Large intestine (tissue), 3 donors: Measurements from ENCODE around the gene CXCL3. TPM values are rescaled to one million over a fixed set of nuclear protein-coding genes. Genes with fewer than 3 reads are reported as not detected.
A peak's percentile ranks its signal among the peaks of the same experiment; 100 is the strongest.

Experiments
- DNase-seq, 2 donors: peaks; one replicate each; pipeline versions ENCODE4 v3.0.0 to v3.0.0-alpha.2; 2013
- H3K27ac ChIP-seq: one replicate; pipeline ENCODE4 v1.5.1; 2013; ENCODE audit warnings: low read length
- H3K27me3 ChIP-seq: 2 replicates; pipeline ENCODE4 v1.6.1; 2013; ENCODE audit warnings: low read length; ENCODE audit not compliant: control insufficient read depth, insufficient read depth
- H3K36me3 ChIP-seq: 2 replicates; pipeline ENCODE4 v1.6.1; 2013; ENCODE audit warnings: low read length; ENCODE audit not compliant: control insufficient read depth, insufficient read depth
- H3K4me1 ChIP-seq: one replicate; pipeline ENCODE4 v1.6.1; 2013; ENCODE audit warnings: low read length; ENCODE audit not compliant: control insufficient read depth, insufficient read depth
- H3K4me3 ChIP-seq: one replicate; pipeline ENCODE4 v1.5.1; 2013; ENCODE audit warnings: low read length
- H3K9me3 ChIP-seq: one replicate; pipeline ENCODE4 v1.6.1; 2013; ENCODE audit warnings: mild to moderate bottlenecking, low read depth, low read length, moderate library complexity; ENCODE audit not compliant: control insufficient read depth
- WGBS: methylation state at CpG from one replicate; pipeline ENCODE4 v1.1.5; 2013; ENCODE audit warnings: low lambda C conversion rate; ENCODE audit not compliant: insufficient coverage; 5-methylcytosine and 5-hydroxymethylcytosine counted together
- polyA plus RNA-seq: library from polyadenylated mRNA; unstranded; fragments of 120-200 nt; gene quantifications from one replicate; pipeline ENCODE4 v1.2.1, GENCODE V29; 2013

Gene CXCL3
- polyA plus RNA-seq, 1 donor: 1.4 TPM

DNA sequence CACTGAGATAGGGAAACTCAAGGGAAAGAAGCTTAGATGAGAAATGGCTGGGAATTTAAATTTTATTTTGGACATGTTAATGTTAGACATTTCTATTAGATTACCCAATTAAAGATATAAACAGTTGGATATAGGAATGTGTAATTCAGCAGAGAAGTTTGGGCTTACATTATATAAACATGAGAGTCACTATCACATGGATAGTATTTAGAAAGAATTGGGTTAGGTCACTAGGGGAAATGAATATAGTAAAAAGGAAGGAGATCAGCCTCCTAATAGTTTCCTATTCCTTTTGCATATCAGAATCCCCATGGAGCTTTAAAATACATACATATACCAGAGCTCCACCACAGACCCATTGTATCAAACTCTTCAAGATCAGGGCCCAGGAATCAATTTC, 20.4 kb downstream of the CXCL3 start:
- no peak overlapping the region for H3K4me3 ChIP-seq
- no peak overlapping the region for H3K27ac ChIP-seq
- no peaks in the 10 kb centered on the region for H3K4me1 ChIP-seq
- DNase-seq: no peak
- H3K9me3 ChIP-seq: no peaks in the 10 kb centered on the region
- H3K27me3 ChIP-seq: no peaks in the 10 kb centered on the region
- H3K36me3 ChIP-seq: no peaks in the 10 kb centered on the region

DNA sequence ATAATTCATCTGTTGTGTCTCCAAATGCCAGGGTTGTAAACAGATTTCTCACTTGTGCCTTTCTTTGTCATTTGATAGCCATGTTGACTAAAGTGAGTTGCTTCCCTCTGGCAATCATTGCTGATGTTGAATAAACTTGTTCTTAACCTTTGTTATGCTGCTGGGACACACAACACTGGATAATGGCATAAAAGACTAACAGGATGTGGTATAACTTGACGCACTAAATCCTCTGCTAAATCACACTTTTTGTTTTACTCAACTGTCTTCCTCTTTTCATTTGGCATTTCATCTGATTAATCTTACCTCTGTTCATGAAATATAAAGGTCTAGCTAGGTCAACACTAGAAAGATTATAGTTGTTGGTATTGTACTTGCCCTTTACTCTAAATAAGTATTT, 22.4 kb downstream of the CXCL3 start:
- no peaks in the 10 kb centered on the region for H3K4me1 ChIP-seq
- H3K27ac ChIP-seq: no peak overlapping the region
- H3K9me3 ChIP-seq: no peaks in the 10 kb centered on the region
- DNase-seq: no peak
- WGBS: no CpG with 5 or more reads among the region's 1 CpG
- no peaks in the 10 kb centered on the region for H3K27me3 ChIP-seq
- H3K36me3 ChIP-seq: no peaks in the 10 kb centered on the region
- H3K4me3 ChIP-seq: no peak overlapping the region

DNA sequence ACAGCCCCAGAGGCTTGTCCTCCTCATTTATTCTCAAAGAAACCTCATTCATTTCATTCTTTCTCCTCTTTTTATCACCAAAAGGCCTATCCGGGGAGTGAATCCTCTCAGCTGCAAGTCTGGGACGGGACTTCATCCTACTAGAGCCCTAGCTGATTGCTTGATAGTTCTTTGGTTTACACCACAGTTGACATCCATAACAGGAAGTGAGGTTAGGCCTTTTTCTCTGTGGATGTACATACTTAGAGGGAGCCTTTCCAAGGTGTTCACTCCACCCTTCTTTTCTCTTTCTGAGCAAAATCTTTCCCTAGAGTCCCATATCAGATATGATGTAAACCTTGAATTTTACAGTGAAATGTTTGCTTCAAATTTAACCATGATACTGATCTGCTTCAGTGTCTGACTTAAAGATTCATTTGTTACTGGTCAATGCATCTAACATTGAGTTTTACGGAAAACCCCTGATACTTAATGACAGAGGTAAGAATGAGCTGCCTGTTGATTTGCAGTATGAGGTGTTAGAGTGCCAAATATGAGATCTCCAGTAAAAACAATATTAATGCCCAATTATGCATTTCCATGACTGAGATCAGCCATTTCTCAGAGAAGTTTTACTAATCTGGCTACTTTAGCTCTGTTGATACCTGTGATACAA, 23.2 kb downstream of the CXCL3 start:
- DNase-seq: no peak
- H3K27ac ChIP-seq: no peak overlapping the region
- H3K9me3 ChIP-seq: no peaks in the 10 kb centered on the region
- H3K36me3 ChIP-seq: no peaks in the 10 kb centered on the region
- no peak overlapping the region for H3K4me3 ChIP-seq
- H3K27me3 ChIP-seq: no peaks in the 10 kb centered on the region
- WGBS: no CpG with 5 or more reads among the region's 3 CpGs
- no peaks in the 10 kb centered on the region for H3K4me1 ChIP-seq

DNA sequence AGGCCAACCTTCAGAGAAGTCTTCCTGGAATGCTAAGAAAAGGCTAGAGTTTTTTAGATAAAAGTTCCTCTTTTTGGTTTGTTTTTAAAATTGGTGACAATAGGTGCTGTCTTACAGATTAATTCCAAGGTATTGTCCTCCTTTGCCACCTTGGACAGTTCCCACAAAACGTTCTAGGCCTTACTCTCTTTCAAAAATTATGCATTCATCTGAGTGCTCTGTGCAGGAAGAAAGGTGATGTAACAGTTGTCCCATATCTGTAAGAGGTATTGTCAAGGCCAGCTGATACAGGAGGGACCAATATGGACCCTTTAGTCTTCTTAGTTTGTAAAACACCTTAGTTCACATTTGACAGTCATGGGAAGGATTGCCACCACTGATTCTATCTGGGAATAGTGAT, 24.2 kb downstream of the CXCL3 start:
- H3K4me1 ChIP-seq: no peaks in the 10 kb centered on the region
- no peaks in the 10 kb centered on the region for H3K27me3 ChIP-seq
- no peaks in the 10 kb centered on the region for H3K9me3 ChIP-seq
- WGBS: 40% methylated on average over 1 of the region's 1 CpG
- DNase-seq: no peak
- no peaks in the 10 kb centered on the region for H3K36me3 ChIP-seq
- no peak overlapping the region for H3K27ac ChIP-seq
- no peak overlapping the region for H3K4me3 ChIP-seq

DNA sequence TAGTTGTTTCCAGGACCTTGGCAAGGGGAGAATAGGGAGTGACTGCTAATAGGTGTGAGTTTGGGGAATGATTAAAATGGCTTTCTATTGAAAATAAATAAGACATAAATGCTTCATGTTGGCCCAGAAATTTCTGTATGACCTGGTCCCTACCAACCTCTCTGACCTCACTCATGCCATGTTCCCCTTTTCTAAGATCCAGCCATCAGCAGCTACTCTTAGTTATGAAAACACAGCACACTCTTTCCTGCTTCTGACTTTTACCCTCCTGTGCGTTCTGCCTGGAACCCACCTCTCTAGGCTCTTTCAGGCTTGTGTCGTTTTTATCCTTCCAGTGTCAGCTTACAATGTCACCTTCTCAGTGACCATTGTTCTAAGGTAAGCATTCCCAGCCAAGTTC, 25.2 kb downstream of the CXCL3 start:
- no peak overlapping the region for H3K27ac ChIP-seq
- DNase-seq: no peak
- H3K4me3 ChIP-seq: no peak overlapping the region
- no peaks in the 10 kb centered on the region for H3K4me1 ChIP-seq
- no peaks in the 10 kb centered on the region for H3K27me3 ChIP-seq
- H3K9me3 ChIP-seq: no peaks in the 10 kb centered on the region
- 67% methylated on average over 2 of the region's 2 CpGs for WGBS
- no peaks in the 10 kb centered on the region for H3K36me3 ChIP-seq

DNA sequence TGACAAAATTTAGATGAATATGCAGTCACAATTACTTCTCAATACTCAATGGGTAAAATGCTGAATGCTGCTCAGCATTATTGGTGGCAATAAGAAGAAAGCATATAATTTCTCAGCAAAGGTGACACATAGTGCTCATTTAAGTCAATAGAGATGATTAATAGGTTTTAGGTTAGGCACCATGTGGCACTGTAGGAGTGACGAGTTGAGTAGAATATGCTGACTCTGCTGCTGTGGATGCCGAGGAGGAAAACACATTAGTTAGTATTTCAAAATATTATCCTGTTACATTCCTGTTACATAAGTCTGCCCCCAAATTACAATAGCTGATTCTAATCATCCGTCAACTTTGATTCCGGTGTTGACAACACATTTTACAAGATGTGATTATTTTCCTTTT, 26.4 kb downstream of the CXCL3 start:
- Histone ChIP-seq H3K27ac (no peak overlapping the region), H3K36me3 (no peaks in the 10 kb centered on the region), H3K4me3 (no peak overlapping the region), H3K4me1 (no peaks in the 10 kb centered on the region), H3K27me3 (no peaks in the 10 kb centered on the region), H3K9me3 (no peaks in the 10 kb centered on the region)
- no peak for DNase-seq
- no CpG with 5 or more reads among the region's 4 CpGs for WGBS

DNA sequence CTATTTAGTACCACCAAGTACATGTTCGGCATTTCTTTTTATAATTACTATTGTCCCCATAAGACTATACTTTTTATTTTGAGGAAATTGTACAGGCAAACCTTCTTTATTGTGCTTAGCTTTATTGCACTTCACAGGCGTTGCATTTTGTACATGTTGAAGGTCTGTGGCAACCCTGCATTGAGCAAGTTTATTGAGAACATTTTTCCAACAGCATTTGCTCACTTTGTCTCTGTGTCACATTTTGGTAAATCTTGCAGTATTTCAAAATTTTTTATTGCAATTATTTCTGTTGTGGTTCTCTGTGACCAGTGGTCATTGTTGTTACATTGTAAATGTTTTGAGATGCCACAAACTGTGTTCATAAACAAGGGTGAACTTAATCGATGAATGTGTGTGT, 29.2 kb downstream of the CXCL3 start:
- Histone ChIP-seq H3K27ac (no peak overlapping the region), H3K36me3 (no peaks in the 10 kb centered on the region)

DNA sequence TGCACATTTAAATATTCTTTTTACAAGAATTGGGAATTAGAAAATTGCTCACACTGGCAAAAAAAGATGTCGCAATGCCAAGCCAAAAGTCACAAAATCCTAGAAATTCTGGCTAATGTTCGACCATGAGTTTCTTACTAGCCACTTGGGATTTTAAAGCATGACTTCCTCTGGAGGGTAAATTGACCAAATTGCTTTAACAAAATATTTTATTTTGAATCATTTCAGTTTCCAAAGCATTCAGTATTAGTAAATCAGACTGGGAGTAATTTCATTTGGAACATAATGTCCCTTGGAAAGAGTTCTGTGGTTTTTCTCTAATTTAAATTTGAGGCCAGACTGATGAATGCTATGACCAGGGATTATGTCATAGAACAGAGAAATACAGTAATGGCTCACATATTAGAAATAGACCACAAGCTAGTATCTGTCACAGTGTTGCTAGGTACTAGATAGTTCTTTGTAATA, 32.4 kb downstream of the CXCL3 start:
- H3K4me1 ChIP-seq: peaks cover 18% of the 10 kb centered on the region
- no peaks in the 10 kb centered on the region for H3K27me3 ChIP-seq
- H3K9me3 ChIP-seq: no peaks in the 10 kb centered on the region
- no peak overlapping the region for H3K4me3 ChIP-seq
- WGBS: 83% methylated on average over 2 of the region's 2 CpGs
- DNase-seq: no peak
- H3K36me3 ChIP-seq: no peaks in the 10 kb centered on the region
- H3K27ac ChIP-seq: peak overlapping the region; percentile 60

More for the DNA sequence above, 29.2 kb downstream of the CXCL3 start:
- no peak for DNase-seq
- WGBS: 90% methylated on average over 2 of the region's 3 CpGs
- Histone ChIP-seq H3K4me3 (no peak overlapping the region), H3K4me1 (peaks cover 13% of the 10 kb centered on the region), H3K27me3 (no peaks in the 10 kb centered on the region), H3K9me3 (no peaks in the 10 kb centered on the region)

DNA sequence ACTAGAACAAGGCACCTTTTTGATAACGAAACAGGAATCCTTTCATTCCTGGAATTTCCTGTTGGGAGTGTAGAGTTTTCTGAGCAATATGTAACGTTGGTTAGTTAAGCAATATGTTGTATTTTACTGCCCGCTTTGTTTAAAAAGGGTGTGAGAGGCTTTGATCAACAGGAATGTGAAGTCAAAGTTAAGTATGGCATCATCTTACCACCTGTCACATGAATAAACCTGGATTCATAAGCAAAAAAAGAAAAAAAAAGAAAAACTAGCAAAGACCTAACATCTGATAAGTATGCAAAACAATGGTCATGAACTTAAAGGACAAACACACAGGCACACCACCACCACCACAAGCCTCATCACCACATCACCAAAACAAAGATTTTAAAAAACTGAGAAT, 33.0 kb downstream of the CXCL3 start:
- Histone ChIP-seq H3K27me3 (no peaks in the 10 kb centered on the region), H3K4me3 (no peak overlapping the region), H3K27ac (peak overlapping the region; percentile 60), H3K4me1 (peaks cover 18% of the 10 kb centered on the region), H3K9me3 (no peaks in the 10 kb centered on the region), H3K36me3 (no peaks in the 10 kb centered on the region)
- 14% methylated on average over 1 of the region's 3 CpGs for WGBS
- DNase-seq: peak; percentile 58 to 82

DNA sequence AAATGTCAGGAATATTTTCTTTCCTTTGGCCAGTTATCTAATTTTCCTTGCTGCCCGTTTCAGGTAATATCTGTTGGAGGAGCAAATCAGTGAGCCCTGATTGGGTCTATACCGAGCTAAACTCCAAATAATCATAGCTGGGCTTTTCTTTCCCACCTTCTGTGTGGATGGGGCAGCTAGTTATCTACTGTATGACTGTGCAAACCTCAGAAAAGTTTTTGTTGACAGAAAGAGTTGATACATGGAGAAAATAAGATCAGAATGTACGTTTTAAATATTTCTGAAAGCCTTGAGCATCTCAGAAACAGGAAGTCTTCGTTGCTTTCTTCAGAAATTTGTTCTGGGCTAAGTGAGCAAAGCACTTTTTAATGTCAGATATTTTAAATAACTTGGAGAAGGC, 33.8 kb downstream of the CXCL3 start:
- Histone ChIP-seq H3K36me3 (no peaks in the 10 kb centered on the region), H3K27me3 (no peaks in the 10 kb centered on the region), H3K9me3 (no peaks in the 10 kb centered on the region), H3K4me1 (peaks cover 18% of the 10 kb centered on the region), H3K27ac (peak overlapping the region; percentile 60), H3K4me3 (no peak overlapping the region)
- DNase-seq: no peak
- WGBS: 59% methylated on average over 2 of the region's 4 CpGs

DNA sequence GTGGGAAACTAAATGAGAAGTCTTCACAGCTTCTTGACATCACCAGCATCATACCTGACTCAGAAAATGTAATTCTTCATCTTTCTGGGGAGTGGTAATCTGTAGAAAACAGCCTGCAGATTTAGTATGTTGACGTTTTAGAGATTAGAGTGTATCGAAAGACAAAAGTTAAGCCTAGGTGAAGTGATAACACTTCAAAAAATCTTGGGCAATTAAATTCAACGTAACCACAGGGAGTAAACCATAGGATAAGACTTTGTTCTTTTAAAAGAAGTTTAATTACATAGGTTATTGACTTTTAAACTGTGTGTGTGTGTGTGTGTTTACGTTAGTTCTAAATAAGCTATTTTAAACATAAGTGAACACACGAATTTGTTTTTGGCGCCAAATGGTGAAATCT, 38.2 kb downstream of the CXCL3 start:
- Histone ChIP-seq H3K4me1 (peaks cover 11% of the 10 kb centered on the region), H3K27ac (no peak overlapping the region), H3K9me3 (peaks cover 4% of the 10 kb centered on the region), H3K27me3 (peaks cover 5% of the 10 kb centered on the region), H3K4me3 (no peak overlapping the region), H3K36me3 (no peaks in the 10 kb centered on the region)
- DNase-seq: no peak
- 23% methylated on average over 2 of the region's 6 CpGs for WGBS
